Measurements from ENCODE around the gene GTF2H4.

GTF2H4 gene

DNA sequence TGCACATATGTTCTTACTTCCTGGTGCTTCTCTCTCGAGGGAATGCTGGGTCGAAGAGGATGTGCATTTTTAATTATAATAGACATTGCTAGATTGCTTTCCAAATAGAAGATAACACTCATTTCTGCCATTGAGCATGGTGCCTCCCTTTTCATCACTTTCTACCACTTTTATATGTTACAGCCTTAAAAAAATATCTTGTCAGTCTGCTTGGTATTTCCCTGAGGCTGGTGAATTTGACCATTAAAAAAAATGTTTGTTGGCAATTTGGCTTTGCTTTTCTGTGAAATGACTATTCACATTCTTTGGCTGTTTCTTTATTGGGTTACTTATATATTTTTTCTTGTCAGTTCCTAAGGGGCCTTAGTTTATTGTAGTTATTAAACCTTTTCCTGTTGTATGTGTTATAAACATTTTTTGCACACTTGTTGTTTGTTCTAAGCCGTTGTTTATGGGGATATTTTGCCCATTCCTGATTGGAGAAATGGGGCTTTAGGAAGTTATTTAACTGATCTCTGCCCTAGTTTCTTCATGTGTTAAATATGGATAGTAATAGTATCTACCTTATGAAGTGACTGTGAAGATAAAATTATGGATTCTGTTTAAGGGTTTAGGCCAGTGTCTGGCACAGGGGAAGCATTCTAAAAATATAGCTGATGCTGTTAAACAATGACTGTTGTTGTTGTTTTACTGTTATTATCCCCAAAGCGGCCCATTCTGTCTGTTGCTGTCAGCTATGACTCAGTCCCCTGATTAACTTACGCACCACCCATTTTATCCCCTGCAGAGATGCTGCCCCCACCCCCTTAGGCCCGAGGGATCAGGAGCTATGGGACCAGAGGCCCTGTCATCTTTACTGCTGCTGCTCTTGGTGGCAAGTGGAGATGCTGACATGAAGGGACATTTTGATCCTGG lies 19.8 kb upstream of the GTF2H4 start:
- H3K27me3 ChIP-seq (ENCODE audit: control insufficient read depth, low read length): no peaks in the 10 kb centered on the region
- H3K4me2 ChIP-seq (ENCODE audit: low read length): no peak overlapping the region
- no peaks in the 10 kb centered on the region for H3K9me3 ChIP-seq (ENCODE audit: control insufficient read depth, insufficient read depth, low read length)
- no peaks in the 10 kb centered on the region for H3K9me2 ChIP-seq (replicated peaks; ENCODE audit: control insufficient read depth, low read length)
- peaks cover 21% of the 10 kb centered on the region for H3K79me2 ChIP-seq (ENCODE audit: control insufficient read depth, low read length)
- H3K36me3 ChIP-seq (ENCODE audit: control insufficient read depth, low read length): no peaks in the 10 kb centered on the region; the same call in 1 of the 2 replicates
- TF ChIP-seq EZH2phosphoT487 (IDR thresholded peaks at IDR 0.05; ENCODE audit: borderline replicate concordance, low read length): no peak
- TF ChIP-seq, protein P1, sequence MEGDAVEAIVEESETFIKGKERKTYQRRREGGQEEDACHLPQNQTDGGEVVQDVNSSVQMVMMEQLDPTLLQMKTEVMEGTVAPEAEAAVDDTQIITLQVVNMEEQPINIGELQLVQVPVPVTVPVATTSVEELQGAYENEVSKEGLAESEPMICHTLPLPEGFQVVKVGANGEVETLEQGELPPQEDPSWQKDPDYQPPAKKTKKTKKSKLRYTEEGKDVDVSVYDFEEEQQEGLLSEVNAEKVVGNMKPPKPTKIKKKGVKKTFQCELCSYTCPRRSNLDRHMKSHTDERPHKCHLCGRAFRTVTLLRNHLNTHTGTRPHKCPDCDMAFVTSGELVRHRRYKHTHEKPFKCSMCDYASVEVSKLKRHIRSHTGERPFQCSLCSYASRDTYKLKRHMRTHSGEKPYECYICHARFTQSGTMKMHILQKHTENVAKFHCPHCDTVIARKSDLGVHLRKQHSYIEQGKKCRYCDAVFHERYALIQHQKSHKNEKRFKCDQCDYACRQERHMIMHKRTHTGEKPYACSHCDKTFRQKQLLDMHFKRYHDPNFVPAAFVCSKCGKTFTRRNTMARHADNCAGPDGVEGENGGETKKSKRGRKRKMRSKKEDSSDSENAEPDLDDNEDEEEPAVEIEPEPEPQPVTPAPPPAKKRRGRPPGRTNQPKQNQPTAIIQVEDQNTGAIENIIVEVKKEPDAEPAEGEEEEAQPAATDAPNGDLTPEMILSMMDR (IDR thresholded peaks at IDR 0.05; ENCODE audit: low read depth, low read length, poor library complexity, severe bottlenecking): no peak
- H3K27ac ChIP-seq (ENCODE audit: low read depth, low read length): no peak overlapping the region
- peaks cover 13% of the 10 kb centered on the region for H3F3A ChIP-seq (ENCODE audit: control insufficient read depth, insufficient read depth)
- peaks cover 38% of the 10 kb centered on the region for H3K4me1 ChIP-seq (ENCODE audit: control insufficient read depth, low read length)
- peaks cover 4% of the 10 kb centered on the region; the same call in 1 of the 2 replicates for H4K20me1 ChIP-seq (ENCODE audit: control insufficient read depth, insufficient read depth, low read depth, low read length)
- H3K4me3 ChIP-seq (ENCODE audit: low read length): no peak overlapping the region

DNA sequence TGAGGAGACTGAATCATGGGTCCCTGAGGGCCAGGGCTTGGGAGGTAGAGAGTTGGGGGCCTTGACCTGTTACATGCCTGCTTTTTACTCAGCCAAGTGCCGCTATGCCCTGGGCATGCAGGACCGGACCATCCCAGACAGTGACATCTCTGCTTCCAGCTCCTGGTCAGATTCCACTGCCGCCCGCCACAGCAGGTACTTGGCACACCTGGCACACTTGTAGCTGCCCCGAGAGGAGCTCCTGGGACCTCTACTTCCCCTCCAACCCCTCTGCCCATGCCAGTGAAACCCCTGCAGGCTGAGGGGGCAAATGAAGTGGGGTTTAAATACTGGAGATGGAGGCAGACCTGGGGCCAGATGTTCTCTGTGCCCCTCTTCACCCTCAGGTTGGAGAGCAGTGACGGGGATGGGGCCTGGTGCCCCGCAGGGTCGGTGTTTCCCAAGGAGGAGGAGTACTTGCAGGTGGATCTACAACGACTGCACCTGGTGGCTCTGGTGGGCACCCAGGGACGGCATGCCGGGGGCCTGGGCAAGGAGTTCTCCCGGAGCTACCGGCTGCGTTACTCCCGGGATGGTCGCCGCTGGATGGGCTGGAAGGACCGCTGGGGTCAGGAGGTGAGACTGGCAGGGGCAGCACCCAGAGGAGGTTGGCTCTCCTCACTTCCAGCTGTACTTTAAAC lies 19.1 kb upstream of the GTF2H4 start:
- peaks cover 5% of the 10 kb centered on the region for H3F3A ChIP-seq (ENCODE audit: control insufficient read depth, insufficient read depth)
- H3K36me3 ChIP-seq (ENCODE audit: control insufficient read depth, low read length): no peaks in the 10 kb centered on the region; the same call in 1 of the 2 replicates
- peaks cover 21% of the 10 kb centered on the region for H3K79me2 ChIP-seq (ENCODE audit: control insufficient read depth, low read length)
- no peaks in the 10 kb centered on the region for H3K9me2 ChIP-seq (replicated peaks; ENCODE audit: control insufficient read depth, low read length)
- H3K27me3 ChIP-seq (ENCODE audit: control insufficient read depth, low read length): no peaks in the 10 kb centered on the region
- no peaks in the 10 kb centered on the region for H3K9me3 ChIP-seq (ENCODE audit: control insufficient read depth, insufficient read depth, low read length)
- no peak overlapping the region for H3K4me2 ChIP-seq (ENCODE audit: low read length)
- TF ChIP-seq EZH2phosphoT487 (IDR thresholded peaks at IDR 0.05; ENCODE audit: borderline replicate concordance, low read length): no peak
- TF ChIP-seq, protein P1 (IDR thresholded peaks at IDR 0.05; ENCODE audit: low read depth, low read length, poor library complexity, severe bottlenecking): no peak
- H3K27ac ChIP-seq (ENCODE audit: low read depth, low read length): no peak overlapping the region
- no peak overlapping the region for H3K4me3 ChIP-seq (ENCODE audit: low read length)
- H3K4me1 ChIP-seq (ENCODE audit: control insufficient read depth, low read length): peaks cover 30% of the 10 kb centered on the region
- peaks cover 4% of the 10 kb centered on the region; the same call in 1 of the 2 replicates for H4K20me1 ChIP-seq (ENCODE audit: control insufficient read depth, insufficient read depth, low read depth, low read length)

DNA sequence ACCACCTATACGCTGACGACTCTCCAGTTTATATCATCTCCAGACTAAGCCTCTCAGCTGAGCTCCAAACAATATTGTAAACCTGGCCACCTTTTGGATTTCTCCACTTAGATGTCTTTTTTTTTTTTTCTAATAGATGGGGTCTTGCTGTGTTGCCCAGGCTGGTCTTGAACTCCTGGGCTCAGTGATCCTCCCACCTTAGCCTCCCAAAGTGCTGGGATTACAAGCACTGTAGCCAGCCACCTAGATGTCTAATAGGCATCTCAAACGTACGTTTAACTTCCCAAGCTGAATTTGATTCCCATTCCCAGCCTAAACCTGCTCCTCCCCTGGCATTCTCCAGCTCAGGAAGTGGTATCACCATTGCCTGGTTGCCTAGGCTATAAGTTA lies 18.5 kb upstream of the GTF2H4 start:
- peaks cover 5% of the 10 kb centered on the region; the same call in 1 of the 2 replicates for H3F3A ChIP-seq (ENCODE audit: control insufficient read depth, insufficient read depth)
- H3K4me2 ChIP-seq (ENCODE audit: low read length): no peak overlapping the region
- H3K4me1 ChIP-seq (ENCODE audit: control insufficient read depth, low read length): peaks cover 29% of the 10 kb centered on the region
- no peaks in the 10 kb centered on the region for H3K9me2 ChIP-seq (replicated peaks; ENCODE audit: control insufficient read depth, low read length)
- no peak overlapping the region for H3K27ac ChIP-seq (ENCODE audit: low read depth, low read length)
- H3K27me3 ChIP-seq (ENCODE audit: control insufficient read depth, low read length): no peaks in the 10 kb centered on the region
- no peaks in the 10 kb centered on the region for H3K9me3 ChIP-seq (ENCODE audit: control insufficient read depth, insufficient read depth, low read length)
- peaks cover 4% of the 10 kb centered on the region; the same call in 1 of the 2 replicates for H4K20me1 ChIP-seq (ENCODE audit: control insufficient read depth, insufficient read depth, low read depth, low read length)
- H3K36me3 ChIP-seq (ENCODE audit: control insufficient read depth, low read length): no peaks in the 10 kb centered on the region; the same call in 1 of the 2 replicates
- no peak for TF ChIP-seq EZH2phosphoT487 (IDR thresholded peaks at IDR 0.05; ENCODE audit: borderline replicate concordance, low read length)
- TF ChIP-seq, protein P1 (IDR thresholded peaks at IDR 0.05; ENCODE audit: low read depth, low read length, poor library complexity, severe bottlenecking): no peak
- H3K4me3 ChIP-seq (ENCODE audit: low read length): no peak overlapping the region
- peaks cover 21% of the 10 kb centered on the region for H3K79me2 ChIP-seq (ENCODE audit: control insufficient read depth, low read length)
